ENCODE data around the gene SH3RF3.

DNA sequence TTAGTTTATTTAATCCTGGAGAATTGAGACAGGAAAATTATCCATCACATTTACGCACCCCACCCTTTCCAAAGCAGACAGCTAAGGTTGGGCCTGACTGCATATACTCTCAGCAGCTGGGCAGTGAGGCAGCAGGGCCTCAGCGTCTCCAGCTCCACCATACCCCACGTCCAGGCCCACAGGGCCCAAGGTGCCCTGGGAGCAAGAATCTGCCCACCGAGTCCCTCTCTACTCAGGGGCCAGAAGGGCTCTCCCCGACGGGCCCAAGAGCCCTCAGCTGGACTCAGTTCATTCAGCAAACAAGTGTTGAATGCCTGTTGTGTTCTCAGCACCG lies 358.5 kb downstream of the SH3RF3 start:
- TF ChIP-seq, protein P1, sequence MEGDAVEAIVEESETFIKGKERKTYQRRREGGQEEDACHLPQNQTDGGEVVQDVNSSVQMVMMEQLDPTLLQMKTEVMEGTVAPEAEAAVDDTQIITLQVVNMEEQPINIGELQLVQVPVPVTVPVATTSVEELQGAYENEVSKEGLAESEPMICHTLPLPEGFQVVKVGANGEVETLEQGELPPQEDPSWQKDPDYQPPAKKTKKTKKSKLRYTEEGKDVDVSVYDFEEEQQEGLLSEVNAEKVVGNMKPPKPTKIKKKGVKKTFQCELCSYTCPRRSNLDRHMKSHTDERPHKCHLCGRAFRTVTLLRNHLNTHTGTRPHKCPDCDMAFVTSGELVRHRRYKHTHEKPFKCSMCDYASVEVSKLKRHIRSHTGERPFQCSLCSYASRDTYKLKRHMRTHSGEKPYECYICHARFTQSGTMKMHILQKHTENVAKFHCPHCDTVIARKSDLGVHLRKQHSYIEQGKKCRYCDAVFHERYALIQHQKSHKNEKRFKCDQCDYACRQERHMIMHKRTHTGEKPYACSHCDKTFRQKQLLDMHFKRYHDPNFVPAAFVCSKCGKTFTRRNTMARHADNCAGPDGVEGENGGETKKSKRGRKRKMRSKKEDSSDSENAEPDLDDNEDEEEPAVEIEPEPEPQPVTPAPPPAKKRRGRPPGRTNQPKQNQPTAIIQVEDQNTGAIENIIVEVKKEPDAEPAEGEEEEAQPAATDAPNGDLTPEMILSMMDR (IDR thresholded peaks at IDR 0.05): no peak
- TF ChIP-seq POLR2A (IDR thresholded peaks at IDR 0.05): no peak

Measured in adrenal gland (tissue), 5 donors.